ENCODE measurements around the gene ADPRHL1.

GRCh38 chr13:113420232-113420631, 33.1 kb downstream of the ADPRHL1 start:
- TF ChIP-seq EZH2 (IDR thresholded peaks at IDR 0.05; ENCODE audit: borderline replicate concordance, low read depth, low read length, poor library complexity, severe bottlenecking) = no peak
- TF ChIP-seq, protein P1, sequence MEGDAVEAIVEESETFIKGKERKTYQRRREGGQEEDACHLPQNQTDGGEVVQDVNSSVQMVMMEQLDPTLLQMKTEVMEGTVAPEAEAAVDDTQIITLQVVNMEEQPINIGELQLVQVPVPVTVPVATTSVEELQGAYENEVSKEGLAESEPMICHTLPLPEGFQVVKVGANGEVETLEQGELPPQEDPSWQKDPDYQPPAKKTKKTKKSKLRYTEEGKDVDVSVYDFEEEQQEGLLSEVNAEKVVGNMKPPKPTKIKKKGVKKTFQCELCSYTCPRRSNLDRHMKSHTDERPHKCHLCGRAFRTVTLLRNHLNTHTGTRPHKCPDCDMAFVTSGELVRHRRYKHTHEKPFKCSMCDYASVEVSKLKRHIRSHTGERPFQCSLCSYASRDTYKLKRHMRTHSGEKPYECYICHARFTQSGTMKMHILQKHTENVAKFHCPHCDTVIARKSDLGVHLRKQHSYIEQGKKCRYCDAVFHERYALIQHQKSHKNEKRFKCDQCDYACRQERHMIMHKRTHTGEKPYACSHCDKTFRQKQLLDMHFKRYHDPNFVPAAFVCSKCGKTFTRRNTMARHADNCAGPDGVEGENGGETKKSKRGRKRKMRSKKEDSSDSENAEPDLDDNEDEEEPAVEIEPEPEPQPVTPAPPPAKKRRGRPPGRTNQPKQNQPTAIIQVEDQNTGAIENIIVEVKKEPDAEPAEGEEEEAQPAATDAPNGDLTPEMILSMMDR (conservative IDR thresholded peaks at IDR 0.05; ENCODE audit: low read depth, low read length) = no peak
